Heart left ventricle (tissue), 13 donors: ENCODE measurements around the gene PSMG1.

Source experiments
- CTCF ChIP-seq, 12 donors: fragments of 200-600 bp; sonication (generic) in 4 of 12; IDR thresholded peaks; one replicate each; pipeline versions ENCODE4 v1.5.0 to v1.8.0; 2018 to 2022; ENCODE audit warnings: antibody characterized with exemption in 12 of 12, mild to moderate bottlenecking in 5 of 12
- POLR2A ChIP-seq, 2 donors: fragments of 450-650 bp; IDR thresholded peaks; one replicate each; pipeline ENCODE4 v1.6.1; 2017; ENCODE audit warnings: antibody characterized with exemption in 2 of 2, mild to moderate bottlenecking in 2 of 2, moderate library complexity in 2 of 2
- donor health status: ischemic (EF 13 %, LVEDD 7.1; RV severe dilation, severe dysfunction).
- donor health status: DM: no; HTN: yes; CAD: no.
- donor health status: DM: no; HTN: no; CAD: no.
- donor health status: ischemic (EF 25% LVEDD 6.9; RV normal size, moderate dysfunction).
- donor health status: ischemic (EF 25% LVEDD 5.7; RV mildly dilated, moderate dysfunction).
- donor health status: ischemic (EF 35%, LVEDD 5.7; RV mildly dilated, moderate dysfunction).
- donor health status: nonischemic (EF 11% LVEDD 7.7; RV severe dilation, severe dysfunction).
- donor health status: DM: yes; HTN: yes; CAD: no.
- donor health status: PGD.
- donor health status: ischemic (EF 29% LVEDD 5.4; RV normal size, mild dysfunction).
- donor health status: nonischemic (EF 23%, LVEDD 6.1; RV moderate dilation, normal function).

- TF ChIP-seq POLR2A (IDR thresholded peaks at IDR 0.05) (no peak), CTCF (IDR thresholded peaks at IDR 0.05) (no peak)
These were observed 41.7 kb downstream of the PSMG1 start for GRCh38 chr21:39141502-39141901.
